Activated T-cell treated with anti-CD3 and anti-CD28 coated beads, Interleukin-2, amount 50 U/mL, for 4 hours (primary cell): ENCODE data around the gene OR5AP2. TPM values are rescaled to one million over a fixed set of nuclear protein-coding genes. Genes with fewer than 3 reads are reported as not detected.
"Not testable (repeated sequence)": the region's sequence is repeated elsewhere in the genome, so short reads cannot be mapped to it uniquely, and the experiment has no call there.

Experiments used
- ATAC-seq, 2 donors: fragments of 200-7000 bp; cut with Tn5 transposase; one replicate each; pipeline ENCODE4 v1.10.0; 2021
- DNase-seq: peaks from one replicate; pipeline ENCODE4 v3.0.0-alpha.2; 2020
- H3K27me3 Mint-ChIP-seq: one replicate; pipeline ENCODE4 v1.8.0; 2021; ENCODE audit warnings: low read depth, mixed read lengths
- H3K36me3 Mint-ChIP-seq: one replicate; pipeline ENCODE4 v1.8.0; 2022; ENCODE audit warnings: mixed read lengths; ENCODE audit not compliant: insufficient read depth
- H3K4me1 Mint-ChIP-seq: one replicate; pipeline ENCODE4 v1.8.0; 2021; ENCODE audit warnings: low read depth, mixed read lengths
- H3K4me3 Mint-ChIP-seq: one replicate; pipeline ENCODE4 v1.8.0; 2021; ENCODE audit warnings: mild to moderate bottlenecking, moderate library complexity, mixed read lengths
- H3K9me3 Mint-ChIP-seq: one replicate; pipeline ENCODE4 v1.8.0; 2021; ENCODE audit warnings: mixed read lengths
- total RNA-seq, 3 donors: library from RNA; stranded (reverse); gene quantifications; one replicate each; pipeline ENCODE4 v1.2.1, GENCODE V29; 2021

OR5AP2 gene
- total RNA-seq: not detected

GRCh38 chr11:56642339-56642738 lies at the start of gene OR5AP2:
TSS of gene OR5AP2 (minus strand) at chr11:56642439. CDS start at chr11:56642439, 0 bp downstream.
- Mint-ChIP-seq H3K4me1 (no peaks in the 10 kb centered on the region), H3K9me3 (peaks cover 3% of the 10 kb centered on the region), H3K4me3 (no peak within 1 kb of the TSS), H3K27me3 (no peaks in the 10 kb centered on the region), H3K36me3 (no peaks in the 10 kb centered on the region)
- no peak for ATAC-seq
- no peak for DNase-seq

GRCh38 chr11:56691179-56691578 lies 48.9 kb upstream of the OR5AP2 start:
- not testable (repeated sequence) for DNase-seq, H3K36me3 Mint-ChIP-seq, H3K4me3 Mint-ChIP-seq

GRCh38 chr11:56688554-56689100 lies 46.4 kb upstream of the OR5AP2 start:
- DNase-seq (no peak), ATAC-seq (no peak)
- Mint-ChIP-seq H3K36me3 (no peaks in the 10 kb centered on the region), H3K9me3 (peaks cover 3% of the 10 kb centered on the region), H3K4me3 (no peak overlapping the region), H3K4me1 (no peaks in the 10 kb centered on the region), H3K27me3 (no peaks in the 10 kb centered on the region)

More at GRCh38 chr11:56691179-56691578, 48.9 kb upstream of the OR5AP2 start:
- not testable (repeated sequence) for H3K27me3 Mint-ChIP-seq, ATAC-seq, H3K9me3 Mint-ChIP-seq, H3K4me1 Mint-ChIP-seq

GRCh38 chr11:56670984-56671383 lies 28.7 kb upstream of the OR5AP2 start:
- no peak overlapping the region for H3K4me3 Mint-ChIP-seq
- no peak for ATAC-seq
- H3K36me3 Mint-ChIP-seq: no peaks in the 10 kb centered on the region

GRCh38 chr11:56663386-56663785 lies 21.1 kb upstream of the OR5AP2 start, which contains the start of gene OR5AR1:
TSS of gene OR5AR1 (plus strand) at chr11:56663686. CDS start at chr11:56663686, 0 bp downstream.
- Mint-ChIP-seq H3K27me3 (no peaks in the 10 kb centered on the region), H3K9me3 (peaks cover 7% of the 10 kb centered on the region), H3K36me3 (no peaks in the 10 kb centered on the region), H3K4me3 (no peak within 1 kb of the TSS), H3K4me1 (no peaks in the 10 kb centered on the region)
- ATAC-seq: no peak
- no peak for DNase-seq

More at GRCh38 chr11:56670984-56671383, 28.7 kb upstream of the OR5AP2 start:
- no peaks in the 10 kb centered on the region for H3K4me1 Mint-ChIP-seq
- no peak for DNase-seq
- no peaks in the 10 kb centered on the region for H3K9me3 Mint-ChIP-seq
- no peaks in the 10 kb centered on the region for H3K27me3 Mint-ChIP-seq

- ATAC-seq (no peak), DNase-seq (no peak)
- Mint-ChIP-seq H3K9me3 (peaks cover 15% of the 10 kb centered on the region), H3K4me1 (no peaks in the 10 kb centered on the region), H3K36me3 (no peaks in the 10 kb centered on the region), H3K4me3 (no peak overlapping the region), H3K27me3 (no peaks in the 10 kb centered on the region)
Measured at GRCh38 chr11:56659755-56660154, 17.5 kb upstream of the OR5AP2 start.

GRCh38 chr11:56637500-56637899 lies 4.7 kb downstream of the OR5AP2 start:
- Mint-ChIP-seq H3K4me3 (no peak overlapping the region), H3K36me3 (no peaks in the 10 kb centered on the region), H3K9me3 (peaks cover 16% of the 10 kb centered on the region), H3K4me1 (no peaks in the 10 kb centered on the region), H3K27me3 (no peaks in the 10 kb centered on the region)
- DNase-seq (no peak), ATAC-seq (no peak)

GRCh38 chr11:56636861-56637260 lies 5.4 kb downstream of the OR5AP2 start:
- ATAC-seq (no peak), DNase-seq (no peak)
- Mint-ChIP-seq H3K36me3 (no peaks in the 10 kb centered on the region), H3K4me3 (no peak overlapping the region), H3K9me3 (peaks cover 16% of the 10 kb centered on the region), H3K27me3 (no peaks in the 10 kb centered on the region), H3K4me1 (no peaks in the 10 kb centered on the region)

GRCh38 chr11:56632329-56632728 lies 9.9 kb downstream of the OR5AP2 start:
- Mint-ChIP-seq H3K4me3 (no peak overlapping the region), H3K9me3 (peaks cover 25% of the 10 kb centered on the region), H3K27me3 (no peaks in the 10 kb centered on the region), H3K36me3 (no peaks in the 10 kb centered on the region), H3K4me1 (no peaks in the 10 kb centered on the region)
- DNase-seq: no peak
- ATAC-seq: no peak

- Mint-ChIP-seq H3K9me3 (peaks cover 15% of the 10 kb centered on the region), H3K36me3 (no peaks in the 10 kb centered on the region), H3K4me1 (no peaks in the 10 kb centered on the region), H3K4me3 (no peak overlapping the region), H3K27me3 (no peaks in the 10 kb centered on the region)
- ATAC-seq (no peak), DNase-seq (no peak)
Measured at GRCh38 chr11:56625946-56626345, 16.3 kb downstream of the OR5AP2 start.

- peaks cover 17% of the 10 kb centered on the region for H3K9me3 Mint-ChIP-seq
- no peaks in the 10 kb centered on the region for H3K27me3 Mint-ChIP-seq
- ATAC-seq (peak in 1 of 2 donors; percentile 18), DNase-seq (no peak)
- no peaks in the 10 kb centered on the region for H3K36me3 Mint-ChIP-seq
- no peak overlapping the region for H3K4me3 Mint-ChIP-seq
- H3K4me1 Mint-ChIP-seq: no peaks in the 10 kb centered on the region
Measured at GRCh38 chr11:56624661-56625110, 17.6 kb downstream of the OR5AP2 start.

GRCh38 chr11:56611174-56611573 lies 31.1 kb downstream of the OR5AP2 start:
- ATAC-seq (no peak), DNase-seq (no peak)
- Mint-ChIP-seq H3K9me3 (no peaks in the 10 kb centered on the region), H3K4me1 (no peaks in the 10 kb centered on the region), H3K4me3 (no peak overlapping the region), H3K27me3 (no peaks in the 10 kb centered on the region), H3K36me3 (no peaks in the 10 kb centered on the region)

- not testable (repeated sequence) for DNase-seq, H3K4me3 Mint-ChIP-seq, H3K27me3 Mint-ChIP-seq, H3K36me3 Mint-ChIP-seq, H3K4me1 Mint-ChIP-seq, ATAC-seq
- peaks cover 12% of the 10 kb centered on the region for H3K9me3 Mint-ChIP-seq
Measured at GRCh38 chr11:56592088-56592717, 50.0 kb downstream of the OR5AP2 start.
